ENCODE data around the gene GRM5.
"Not testable (repeated sequence)": the region's sequence is repeated elsewhere in the genome, so short reads cannot be mapped to it uniquely, and the experiment has no call there.

GRCh38 chr11:88458047-88458446 is 607.7 kb downstream of the GRM5 start:
- TF ChIP-seq POLR2AphosphoS5, POLR2A, CTCF (IDR thresholded peaks at IDR 0.05): not testable (repeated sequence)

Data from transverse colon (tissue), 4 donors.